HepG2 (cell line): ENCODE measurements around the gene CARHSP1. TPM values are rescaled to one million over a fixed set of nuclear protein-coding genes. Genes with fewer than 3 reads are reported as not detected.

Experiments used
- ATAC-seq: fragments of 200-7000 bp; cut with Tn5 transposase; 3 replicates; pipeline ENCODE4 v1.9.1; 2020; ENCODE audit warnings: mild to moderate bottlenecking, moderate library complexity
- BruUV-seq: library from RNA; stranded (reverse); fragments of 400-500 nt; replicated peaks from 2 replicates; lab custom pipeline; 2021; lab: Mats Ljungman, UMichigan
- CTCF ChIA-PET: fragments of 300-600 bp; formaldehyde crosslinking; extraction: SDS; loops from one replicate; lab custom pipeline; 2021; ENCODE audit warnings: low total read pairs, inconsistent platforms, low intra/inter-chr PET ratio; lab: Yijun Ruan, JAX
- POLR2A ChIA-PET: fragments of 350-600 bp; sonication (Branson Sonifier 250); formaldehyde crosslinking; loops from one replicate; lab custom pipeline; 2020; ENCODE audit warnings: antibody characterized with exemption, inconsistent platforms; lab: Yijun Ruan, JAX
- DNase-seq: peaks from one replicate; pipeline ENCODE4 v3.0.0-alpha.2; 2015; ENCODE audit warnings: low spot score
- FAIRE-seq: peaks from 3 replicates; lab custom pipeline; 2011; peaks lifted over from hg19 to GRCh38; lab: Jason Lieb, UNC
- H2AFZ ChIP-seq: one replicate; pipeline ENCODE4 v1.6.1; 2011; ENCODE audit warnings: low read length, inconsistent platforms
- H3K27ac ChIP-seq: fragments of 300-600 bp; 3 replicates; pipeline ENCODE4 v1.8.0; 2011; ENCODE audit warnings: mixed run types, mild to moderate bottlenecking, mixed read lengths, low read length, inconsistent platforms; ENCODE audit not compliant: insufficient read depth; ENCODE audit errors: extremely low read length
- H3K27me3 ChIP-seq, 2 experiments: fragments of 200-600 bp in 1 of 2; 2 replicates in 1 of 2; 3 replicates in 1 of 2; pipeline versions ENCODE4 v1.6.0 to v1.8.0; 2011; ENCODE audit warnings: low read length in 2 of 2, mild to moderate bottlenecking in 2 of 2, moderate library complexity in 2 of 2, inconsistent platforms in 1 of 2; ENCODE audit not compliant: insufficient read depth in 2 of 2, control insufficient read depth in 1 of 2
- H3K36me3 ChIP-seq, 2 experiments: fragments of 200-600 bp in 1 of 2; replicated peaks in 1 of 2; 2 replicates in 1 of 2; 3 replicates in 1 of 2; pipeline versions ENCODE4 v1.5.1 to v1.8.0; 2011; ENCODE audit warnings: low read length in 2 of 2, inconsistent platforms in 1 of 2; ENCODE audit not compliant: insufficient read depth in 2 of 2, control insufficient read depth in 1 of 2
- H3K4me1 ChIP-seq: 2 replicates; pipeline ENCODE4 v1.5.1; 2012; ENCODE audit warnings: low read length, inconsistent platforms; ENCODE audit not compliant: insufficient read depth
- H3K4me2 ChIP-seq: 2 replicates; pipeline ENCODE4 v1.6.0; 2011; ENCODE audit warnings: low read depth, low read length, inconsistent platforms
- H3K4me3 ChIP-seq, 3 experiments: fragments of 200-600 bp in 1 of 3; sonication (generic), shearing (Covaris generic) in 1 of 3; replicated peaks in 1 of 3; 2 replicates each; pipeline ENCODE4 v1.5.1; 2011 to 2016; ENCODE audit warnings: low read length in 3 of 3, inconsistent platforms in 2 of 3, low read depth in 2 of 3, mild to moderate bottlenecking in 2 of 3, control low read depth in 1 of 3, mixed read lengths in 1 of 3; ENCODE audit not compliant: insufficient read depth in 1 of 3
- H3K79me2 ChIP-seq: one replicate; pipeline ENCODE4 v1.6.1; 2011; ENCODE audit warnings: low read length, inconsistent platforms; ENCODE audit not compliant: insufficient read depth
- H3K9ac ChIP-seq: 2 replicates; pipeline ENCODE4 v1.6.0; 2011; ENCODE audit warnings: mild to moderate bottlenecking, low read depth, low read length, inconsistent platforms; ENCODE audit not compliant: insufficient read depth
- H3K9me3 ChIP-seq: 2 replicates; pipeline ENCODE4 v1.5.1; 2012; ENCODE audit warnings: mild to moderate bottlenecking, low read length
- H4K20me1 ChIP-seq: 2 replicates; pipeline ENCODE4 v1.6.0; 2011; ENCODE audit warnings: inconsistent platforms, mild to moderate bottlenecking, low read length, moderate library complexity; ENCODE audit not compliant: insufficient read depth
- ATRX ChIP-seq: sonication (generic); formaldehyde crosslinking; IDR thresholded peaks from 2 replicates; pipeline ENCODE4 v1.4.0; 2020; ENCODE audit warnings: missing genetic modification reagents, borderline replicate concordance
- CENPX ChIP-seq: sonication (generic); formaldehyde crosslinking; IDR thresholded peaks from 2 replicates; pipeline ENCODE4 v1.9.0; 2021; ENCODE audit warnings: mild to moderate bottlenecking, missing genetic modification reagents, moderate library complexity
- FOXO1 ChIP-seq: sonication (generic); formaldehyde crosslinking; IDR thresholded peaks from 2 replicates; pipeline ENCODE4 v1.4.0; 2020; ENCODE audit warnings: missing genetic modification reagents
- MXI1 ChIP-seq: IDR thresholded peaks from 3 replicates; pipeline ENCODE4 v1.6.1; 2012; ENCODE audit warnings: low read depth, low read length, inconsistent platforms, borderline replicate concordance
- NFE2L2 ChIP-seq: fragments of 150-350 bp; IDR thresholded peaks from 2 replicates; pipeline ENCODE4 v1.6.1; 2014; ENCODE audit warnings: low read length
- PHB2 ChIP-seq: fragments of 450-650 bp; IDR thresholded peaks from 2 replicates; pipeline ENCODE4 v1.6.1; 2018; ENCODE audit not compliant: partially characterized antibody
- PHF20 ChIP-seq: sonication (generic); formaldehyde crosslinking; IDR thresholded peaks from 2 replicates; pipeline ENCODE4 v1.5.0; 2020; ENCODE audit warnings: mild to moderate bottlenecking, missing genetic modification reagents
- SNAPC2 ChIP-seq: sonication (generic); formaldehyde crosslinking; IDR thresholded peaks from 2 replicates; pipeline ENCODE4 v1.8.1; 2022; ENCODE audit warnings: mild to moderate bottlenecking, missing genetic modification reagents
- SP140L ChIP-seq: sonication (generic); formaldehyde crosslinking; IDR thresholded peaks from 2 replicates; pipeline ENCODE4 v1.4.0; 2020; ENCODE audit warnings: missing genetic modification reagents, borderline replicate concordance
- SPEN ChIP-seq: sonication (generic); formaldehyde crosslinking; IDR thresholded peaks from 2 replicates; pipeline ENCODE4 v1.5.1; 2020; ENCODE audit warnings: low read depth, mild to moderate bottlenecking, missing genetic modification reagents
- ZBTB1 ChIP-seq: sonication (generic); formaldehyde crosslinking; IDR thresholded peaks from 2 replicates; pipeline ENCODE4 v1.4.0; 2020; ENCODE audit warnings: missing genetic modification reagents, borderline replicate concordance
- ZBTB21 ChIP-seq: sonication (generic); formaldehyde crosslinking; IDR thresholded peaks from 2 replicates; pipeline ENCODE4 v1.4.0; 2020; ENCODE audit warnings: missing genetic modification reagents
- ZBTB7A ChIP-seq: sonication (generic); formaldehyde crosslinking; IDR thresholded peaks from 2 replicates; pipeline ENCODE4 v1.8.0; 2022; ENCODE audit warnings: mild to moderate bottlenecking, missing genetic modification reagents
- ZNF317 ChIP-seq: sonication (generic); formaldehyde crosslinking; IDR thresholded peaks from 2 replicates; pipeline ENCODE4 v1.5.0; 2020; ENCODE audit warnings: mild to moderate bottlenecking, missing genetic modification reagents
- ZNF589 ChIP-seq: sonication (generic); formaldehyde crosslinking; conservative IDR thresholded peaks from 2 replicates; pipeline ENCODE4 v1.8.0; 2022; ENCODE audit warnings: mild to moderate bottlenecking, moderate library complexity, missing genetic modification reagents
- ZNF883 ChIP-seq: sonication (generic); formaldehyde crosslinking; IDR thresholded peaks from 2 replicates; pipeline ENCODE4 v1.5.1; 2020; ENCODE audit warnings: mild to moderate bottlenecking, missing genetic modification reagents; ENCODE audit errors: not compliant biosample characterization
- WGBS: methylation state at CpG from one replicate; pipeline ENCODE4 v1.1.6; 2017; ENCODE audit warnings: low lambda C conversion rate; 5-methylcytosine and 5-hydroxymethylcytosine counted together
- in situ Hi-C: cut with HindIII; loops from 2 replicates; pipeline ENCODE4 v1.10.0; 2017; ENCODE audit warnings: low pct_unique_long_range_greater_than_20kb; ENCODE audit not compliant: extremely low pct_ligation_motif_present
- intact Hi-C: fragments of 100-400 bp; cut with micrococcal nuclease; formaldehyde crosslinking; loops from one replicate; pipeline ENCODE4 v1.10.0; 2022; ENCODE audit not compliant: unreplicated experiment
- polyA plus RNA-seq, 8 experiments: library from polyadenylated mRNA; depleted of rRNA in 3 of 8; stranded (reverse) in 7 of 8; unstranded in 1 of 8; fragments of >200 nt; fragmentation: Illumina TruSeq in 4 of 8; extraction: Trizol in 4 of 8; gene quantifications; 2 replicates each; pipeline versions ENCODE4 v1.2.1 to v1.2.3, GENCODE V29; 2011 to 2016; ENCODE audit warnings: low read depth in 4 of 8, missing spikeins in 1 of 8, mixed read lengths in 1 of 8; ENCODE audit not compliant: insufficient read depth in 1 of 8
- total RNA-seq, 5 experiments: library from RNA; depleted of rRNA; stranded (reverse); fragments of >200 nt; fragmentation: Illumina TruSeq; extraction: Trizol; gene quantifications; 2 replicates each; pipeline ENCODE4 v1.2.3, GENCODE V29; 2016; ENCODE audit warnings: low read depth in 1 of 5
- TF ChIP-seq, protein P1 (sequence below): sonication (generic); formaldehyde crosslinking; IDR thresholded peaks from 2 replicates; pipeline ENCODE4 v1.5.1; 2020; ENCODE audit warnings: mild to moderate bottlenecking, missing genetic modification reagents, moderate library complexity
- TF ChIP-seq, protein P2 (sequence below): sonication (generic); formaldehyde crosslinking; IDR thresholded peaks from 2 replicates; pipeline ENCODE4 v1.4.0; 2020; ENCODE audit warnings: missing genetic modification reagents; ENCODE audit errors: not compliant biosample characterization
- TF ChIP-seq, protein P3 (sequence below): sonication (generic); formaldehyde crosslinking; conservative IDR thresholded peaks from 2 replicates; pipeline ENCODE4 v1.4.0; 2020; ENCODE audit warnings: missing genetic modification reagents

Gene CARHSP1
- total and polyA plus RNA-seq, 2 of the 13 experiments (the other 11 are each of a cell fraction or from before 2014, with no cell fraction given) = 173 to 345 TPM

DNA sequence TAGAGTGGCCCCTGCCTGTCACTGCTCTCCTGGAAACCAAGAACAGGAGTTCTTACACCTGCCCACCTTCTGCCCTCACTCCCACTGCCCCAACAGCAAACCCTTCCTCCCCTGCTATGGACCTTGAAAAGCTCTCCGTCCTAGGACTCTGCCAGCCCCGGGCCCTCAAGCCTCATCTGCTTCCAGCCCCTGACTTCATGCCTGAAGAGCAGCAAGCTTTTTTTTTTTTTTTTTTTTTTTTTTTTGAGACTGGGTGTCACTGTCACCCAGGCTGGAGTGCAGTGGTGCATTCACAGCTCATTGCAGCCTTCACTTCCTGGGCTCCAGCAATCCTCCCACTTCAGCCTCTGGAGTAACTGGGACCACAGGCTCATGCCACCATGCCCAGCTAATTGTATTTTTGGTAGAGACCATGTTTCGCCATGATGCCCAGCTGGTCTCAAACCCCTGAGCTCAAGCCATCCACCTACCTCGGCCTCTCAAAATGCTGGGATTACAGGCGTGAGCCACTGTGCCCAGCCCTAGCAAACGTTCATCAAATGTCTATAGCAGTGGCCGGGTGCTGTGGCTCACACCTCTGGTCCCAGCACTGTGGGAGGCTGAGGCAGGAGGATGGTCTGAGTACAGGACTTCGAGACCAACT lies 16.9 kb downstream of the CARHSP1 start (continued):
- TF ChIP-seq, protein P1, sequence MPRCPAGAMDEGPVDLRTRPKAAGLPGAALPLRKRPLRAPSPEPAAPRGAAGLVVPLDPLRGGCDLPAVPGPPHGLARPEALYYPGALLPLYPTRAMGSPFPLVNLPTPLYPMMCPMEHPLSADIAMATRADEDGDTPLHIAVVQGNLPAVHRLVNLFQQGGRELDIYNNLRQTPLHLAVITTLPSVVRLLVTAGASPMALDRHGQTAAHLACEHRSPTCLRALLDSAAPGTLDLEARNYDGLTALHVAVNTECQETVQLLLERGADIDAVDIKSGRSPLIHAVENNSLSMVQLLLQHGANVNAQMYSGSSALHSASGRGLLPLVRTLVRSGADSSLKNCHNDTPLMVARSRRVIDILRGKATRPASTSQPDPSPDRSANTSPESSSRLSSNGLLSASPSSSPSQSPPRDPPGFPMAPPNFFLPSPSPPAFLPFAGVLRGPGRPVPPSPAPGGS (CRISPR knock-in tag) = no peak

DNA sequence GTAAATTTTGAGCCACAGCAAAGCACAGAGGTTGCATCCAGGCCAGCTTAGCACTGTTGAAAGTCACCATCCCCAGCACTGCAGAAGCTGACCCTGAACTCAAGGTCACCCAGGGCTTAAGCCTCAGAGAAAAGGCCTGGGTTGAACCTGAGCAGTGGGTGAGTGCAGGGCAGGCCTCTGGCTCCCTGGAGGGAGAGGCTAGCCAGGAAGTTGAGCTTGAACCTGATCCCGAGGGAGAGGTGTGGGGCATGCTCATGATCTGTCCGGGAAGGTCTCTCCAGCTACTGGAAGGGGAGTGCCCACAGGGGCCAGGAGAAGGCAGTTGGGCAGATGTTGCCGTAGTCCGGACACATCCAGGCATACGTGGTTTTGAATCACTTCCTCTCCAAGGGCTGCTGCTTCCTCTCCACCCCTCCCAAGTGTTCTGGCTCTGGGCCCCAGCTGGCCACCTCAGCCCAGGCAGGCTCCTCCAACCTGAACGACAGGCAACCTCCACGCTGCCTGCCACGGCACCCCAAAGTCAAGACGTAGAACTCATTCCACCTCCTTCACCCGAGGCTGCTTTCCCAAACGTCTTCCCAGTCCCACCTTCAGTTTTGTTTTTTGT lies 18.4 kb downstream of the CARHSP1 start:
- 67% methylated on average over 11 of the region's 11 CpGs for WGBS
- peak overlapping the region; percentile 26 for H3K4me2 ChIP-seq
- peaks cover 14% of the 10 kb centered on the region for H3K79me2 ChIP-seq
- BruUV-seq = no TSS peak
- in situ Hi-C loops (no loop called here), intact Hi-C loops (loop anchor here (2.0 to 5.0 kb wide), 2 partner anchors 16 to 188 kb away; no protein-coding TSS in a partner anchor)
- H3K4me3 ChIP-seq = no peak overlapping the region
- H3K9me3 ChIP-seq = no peaks in the 10 kb centered on the region
- DNase-seq (peak; percentile 91), FAIRE-seq (peak; percentile 99), ATAC-seq (peak; percentile 89)
- peaks cover 57 to 93% of the 10 kb centered on the region in 2 experiments for H3K36me3 ChIP-seq
- peaks cover 73% of the 10 kb centered on the region for H4K20me1 ChIP-seq
- peaks cover 31% of the 10 kb centered on the region for H3K4me1 ChIP-seq
- H3K9ac ChIP-seq = 0 out of 2 replicates have a peak overlapping the region, but pooled peaks have one; percentile 4
- no peak overlapping the region for H2AFZ ChIP-seq
- ChIA-PET POLR2A (interaction anchor here (0.6 to 7.5 kb wide), 10 partner anchors 10 to 174 kb away, joined by 3 to 105 read pairs (median 4); partner anchors contain the start of gene CARHSP1), CTCF (no interaction called here)
- no peaks in the 10 kb centered on the region for H3K27me3 ChIP-seq
- peak overlapping the region; percentile 44 for H3K27ac ChIP-seq
- TF ChIP-seq PHF20 (CRISPR knock-in tag) (peak; percentile 58; the same call in 1 of the 2 replicates), SPEN (CRISPR knock-in tag) (peak; percentile 89), ZBTB7A (CRISPR knock-in tag) (no peak), ZNF883 (CRISPR knock-in tag) (peak; percentile 89), ZNF317 (CRISPR knock-in tag) (no peak), PHB2 (no peak), ATRX (CRISPR knock-in tag) (no peak), FOXO1 (CRISPR knock-in tag) (peak; percentile 85), ZNF589 (no peak), SNAPC2 (CRISPR knock-in tag) (peak; percentile 60; the same call in 1 of the 2 replicates), SP140L (peak; percentile 95; the same call in 1 of the 2 replicates), NFE2L2 (no peak), ZBTB21 (no peak), ZBTB1 (CRISPR knock-in tag) (0 out of 2 replicates have a peak, but pooled peaks have one; percentile 22), MXI1 (peak; percentile 74; the same call in 2 of the 3 replicates), CENPX (no peak)
- TF ChIP-seq, protein P2, sequence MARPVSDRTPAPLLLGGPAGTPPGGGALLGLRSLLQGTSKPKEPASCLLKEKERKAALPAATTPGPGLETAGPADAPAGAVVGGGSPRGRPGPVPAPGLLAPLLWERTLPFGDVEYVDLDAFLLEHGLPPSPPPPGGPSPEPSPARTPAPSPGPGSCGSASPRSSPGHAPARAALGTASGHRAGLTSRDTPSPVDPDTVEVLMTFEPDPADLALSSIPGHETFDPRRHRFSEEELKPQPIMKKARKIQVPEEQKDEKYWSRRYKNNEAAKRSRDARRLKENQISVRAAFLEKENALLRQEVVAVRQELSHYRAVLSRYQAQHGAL (CRISPR knock-in tag) = no peak
- TF ChIP-seq, protein P3, sequence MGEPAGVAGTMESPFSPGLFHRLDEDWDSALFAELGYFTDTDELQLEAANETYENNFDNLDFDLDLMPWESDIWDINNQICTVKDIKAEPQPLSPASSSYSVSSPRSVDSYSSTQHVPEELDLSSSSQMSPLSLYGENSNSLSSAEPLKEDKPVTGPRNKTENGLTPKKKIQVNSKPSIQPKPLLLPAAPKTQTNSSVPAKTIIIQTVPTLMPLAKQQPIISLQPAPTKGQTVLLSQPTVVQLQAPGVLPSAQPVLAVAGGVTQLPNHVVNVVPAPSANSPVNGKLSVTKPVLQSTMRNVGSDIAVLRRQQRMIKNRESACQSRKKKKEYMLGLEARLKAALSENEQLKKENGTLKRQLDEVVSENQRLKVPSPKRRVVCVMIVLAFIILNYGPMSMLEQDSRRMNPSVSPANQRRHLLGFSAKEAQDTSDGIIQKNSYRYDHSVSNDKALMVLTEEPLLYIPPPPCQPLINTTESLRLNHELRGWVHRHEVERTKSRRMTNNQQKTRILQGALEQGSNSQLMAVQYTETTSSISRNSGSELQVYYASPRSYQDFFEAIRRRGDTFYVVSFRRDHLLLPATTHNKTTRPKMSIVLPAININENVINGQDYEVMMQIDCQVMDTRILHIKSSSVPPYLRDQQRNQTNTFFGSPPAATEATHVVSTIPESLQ (CRISPR knock-in tag) = peak; percentile 79; the same call in 1 of the 2 replicates
